Ammon's horn (tissue), 1 donor: ENCODE data around the gene RNF111.

Experiments used
- DNase-seq: peaks from one replicate; pipeline ENCODE4 v3.0.0-alpha.2; 2016; ENCODE audit warnings: low spot score

RNF111 gene

DNA sequence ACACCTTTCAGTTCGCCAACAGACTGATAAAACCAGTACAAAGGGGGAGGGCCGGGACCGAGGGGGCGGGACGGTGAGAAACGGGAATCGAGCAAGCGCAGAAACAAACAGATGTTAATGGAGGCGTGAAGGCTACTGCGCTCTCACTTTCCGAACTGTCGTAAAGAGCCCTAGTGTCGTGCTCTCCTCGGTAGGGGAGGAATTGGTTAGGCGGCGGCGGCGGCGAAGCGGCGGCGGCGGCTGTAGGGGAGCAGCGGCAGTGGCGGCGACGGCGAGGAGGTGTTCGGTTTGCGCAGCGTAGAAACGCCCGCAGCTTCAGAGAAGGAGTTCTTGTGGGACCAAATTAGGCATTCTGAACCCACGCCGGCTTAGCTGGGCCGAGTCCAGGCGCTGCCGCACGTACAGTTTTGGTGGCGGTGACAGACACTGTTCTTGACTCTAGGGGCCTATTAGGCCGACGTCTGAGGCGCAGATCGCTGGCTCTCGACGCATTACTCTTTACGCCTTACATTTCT, at the start of gene RNF111:
Gene RNF111 (plus strand): TSS at position 173 of the 515 bp plus-strand sequence. CDS start 43,160 bp downstream, outside the sequence.
- DNase-seq = peak; percentile 96

DNA sequence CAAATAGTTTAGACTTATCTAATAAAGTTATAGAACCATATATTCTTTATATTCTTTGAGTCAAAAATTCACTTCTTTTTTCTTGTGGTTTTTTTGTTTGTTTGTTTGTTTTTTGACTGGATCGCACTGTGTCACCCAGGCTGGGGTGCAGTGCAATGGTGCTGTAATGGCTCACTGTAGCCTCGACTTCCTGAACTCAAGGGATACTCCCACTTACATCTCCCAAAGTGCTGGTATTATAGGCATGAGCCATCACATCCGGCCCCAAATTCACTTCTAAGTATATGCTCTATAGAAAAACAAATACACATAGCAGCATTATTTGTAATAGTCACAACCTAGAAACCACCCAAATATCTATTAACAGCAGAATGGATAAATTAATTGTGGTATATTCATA, 40.3 kb upstream of the RNF111 start:
- no peak for DNase-seq

DNA sequence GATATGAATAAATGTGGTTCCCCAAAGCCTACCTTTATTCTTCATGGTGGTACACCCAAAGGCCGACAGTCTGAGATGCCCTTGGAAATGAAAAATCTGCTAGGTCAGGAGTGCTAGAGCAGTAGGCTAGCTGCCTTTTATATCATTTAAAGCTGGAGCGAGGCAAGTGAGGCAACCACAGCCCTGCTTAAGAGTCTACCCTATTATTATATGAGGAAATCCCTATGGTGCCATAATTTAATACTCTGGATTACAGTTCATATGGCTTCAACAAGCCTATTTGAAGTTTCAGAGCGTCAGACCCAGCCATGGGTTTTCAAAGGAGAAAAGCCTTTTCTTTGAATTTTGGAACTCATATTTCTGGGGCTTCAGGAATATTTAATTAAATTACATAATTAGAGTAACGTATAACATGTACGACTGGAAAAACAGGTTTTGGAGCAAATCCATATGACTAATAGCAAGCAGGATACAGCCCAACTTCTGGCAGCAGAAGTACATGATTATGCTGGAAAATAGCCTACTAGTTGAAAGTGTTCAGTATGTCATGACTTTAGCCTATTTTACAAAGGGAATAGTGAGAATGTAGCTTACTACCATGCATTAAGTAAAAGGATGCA, 36.0 kb upstream of the RNF111 start:
- DNase-seq = no peak

DNA sequence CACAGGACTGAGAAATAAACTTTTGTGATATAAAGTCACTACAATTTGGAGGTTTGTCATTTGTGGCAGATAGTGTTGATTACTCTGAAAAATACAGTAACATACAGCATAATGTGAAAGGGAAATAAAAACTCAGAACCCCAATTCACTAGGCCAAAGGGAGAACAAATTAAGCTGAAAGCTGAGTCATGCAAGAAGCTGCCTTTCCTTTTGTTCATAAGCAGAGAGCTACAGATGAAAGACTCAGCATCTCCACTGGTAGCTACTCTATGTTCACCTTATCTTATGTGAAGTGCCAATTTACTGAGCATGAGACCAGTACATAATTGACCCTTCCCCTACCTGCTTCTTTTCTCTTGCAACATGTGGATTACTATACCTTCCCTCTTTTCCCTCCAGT, 34.7 kb upstream of the RNF111 start:
- DNase-seq = no peak

DNA sequence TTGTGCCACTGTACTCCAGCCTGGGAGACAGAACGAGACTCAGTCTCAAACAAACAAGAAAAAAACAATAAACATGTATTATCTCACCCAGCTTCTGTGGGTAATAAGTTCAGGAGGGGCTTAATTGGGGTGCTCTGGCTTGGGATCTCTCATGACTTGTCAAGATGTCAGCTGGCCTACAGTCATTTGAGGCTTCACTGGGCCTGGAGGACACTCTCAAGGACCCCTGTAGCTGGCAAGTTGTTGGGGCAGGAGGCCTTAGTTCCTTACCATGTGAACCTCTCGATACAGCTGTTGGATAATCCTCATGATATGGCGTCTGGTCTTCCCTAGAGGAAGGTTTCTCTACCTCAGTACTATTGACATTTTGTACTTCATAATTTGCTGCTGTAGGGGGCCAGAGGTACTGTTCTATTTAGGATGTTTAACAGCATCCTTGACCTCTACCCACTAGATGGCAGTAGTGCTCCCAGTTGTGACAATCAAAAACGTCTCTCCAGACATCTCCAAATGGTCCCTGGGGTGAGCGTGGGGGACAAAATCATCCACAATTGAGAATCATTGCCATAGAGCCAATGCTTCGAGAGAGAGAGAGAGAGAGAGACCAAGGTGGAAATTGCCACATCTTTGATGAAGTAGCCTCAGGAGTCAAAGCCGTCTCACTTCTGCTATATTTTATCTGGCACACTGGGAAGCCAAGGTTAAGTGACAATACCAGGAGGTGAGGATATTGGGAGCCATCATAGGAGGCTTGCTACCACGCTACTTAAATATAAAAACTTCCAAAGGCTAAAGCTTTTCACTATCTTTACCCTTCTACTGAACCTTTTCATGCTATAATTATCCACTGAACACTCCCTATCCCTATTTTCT, 30.1 kb upstream of the RNF111 start:
- DNase-seq = peak; percentile 70

DNA sequence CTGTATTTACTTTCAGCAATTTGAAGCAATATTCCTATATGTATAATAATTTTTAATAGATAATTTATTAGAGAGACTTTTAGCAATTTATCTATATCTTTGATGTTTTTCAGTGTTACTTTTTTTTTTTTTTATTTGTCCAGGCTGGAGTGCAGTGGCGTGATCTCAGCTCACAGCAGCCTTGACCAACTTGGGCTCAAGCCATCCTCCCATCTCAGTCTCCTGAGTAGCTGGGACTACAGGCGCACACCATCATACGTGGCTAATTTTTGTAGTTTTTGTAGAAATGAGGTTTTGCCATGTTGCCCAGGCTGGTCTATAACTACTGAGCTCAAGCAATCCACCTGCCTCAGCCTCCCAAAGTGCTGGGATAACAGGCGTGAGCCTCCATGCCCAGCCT, 28.7 kb upstream of the RNF111 start:
- no peak for DNase-seq

DNA sequence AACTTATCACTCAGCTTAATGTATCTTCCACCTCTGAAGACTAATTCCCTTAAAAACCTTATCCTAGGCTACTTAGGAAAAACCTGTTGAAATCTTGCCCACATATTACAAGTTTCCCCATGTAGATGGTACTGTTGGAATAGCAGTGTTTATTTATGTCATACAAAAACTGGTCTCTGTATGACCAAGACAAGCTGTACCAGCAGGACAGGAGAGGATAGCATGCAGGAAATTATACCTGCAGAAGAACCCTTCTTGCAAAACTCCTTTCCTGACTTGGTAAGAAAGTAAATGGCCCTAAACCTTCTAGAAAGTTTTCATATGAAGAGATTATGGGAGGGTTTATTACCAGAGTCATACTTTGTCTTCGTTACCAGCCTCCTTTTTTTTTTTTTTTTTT, 25.3 kb upstream of the RNF111 start:
- DNase-seq = no peak

DNA sequence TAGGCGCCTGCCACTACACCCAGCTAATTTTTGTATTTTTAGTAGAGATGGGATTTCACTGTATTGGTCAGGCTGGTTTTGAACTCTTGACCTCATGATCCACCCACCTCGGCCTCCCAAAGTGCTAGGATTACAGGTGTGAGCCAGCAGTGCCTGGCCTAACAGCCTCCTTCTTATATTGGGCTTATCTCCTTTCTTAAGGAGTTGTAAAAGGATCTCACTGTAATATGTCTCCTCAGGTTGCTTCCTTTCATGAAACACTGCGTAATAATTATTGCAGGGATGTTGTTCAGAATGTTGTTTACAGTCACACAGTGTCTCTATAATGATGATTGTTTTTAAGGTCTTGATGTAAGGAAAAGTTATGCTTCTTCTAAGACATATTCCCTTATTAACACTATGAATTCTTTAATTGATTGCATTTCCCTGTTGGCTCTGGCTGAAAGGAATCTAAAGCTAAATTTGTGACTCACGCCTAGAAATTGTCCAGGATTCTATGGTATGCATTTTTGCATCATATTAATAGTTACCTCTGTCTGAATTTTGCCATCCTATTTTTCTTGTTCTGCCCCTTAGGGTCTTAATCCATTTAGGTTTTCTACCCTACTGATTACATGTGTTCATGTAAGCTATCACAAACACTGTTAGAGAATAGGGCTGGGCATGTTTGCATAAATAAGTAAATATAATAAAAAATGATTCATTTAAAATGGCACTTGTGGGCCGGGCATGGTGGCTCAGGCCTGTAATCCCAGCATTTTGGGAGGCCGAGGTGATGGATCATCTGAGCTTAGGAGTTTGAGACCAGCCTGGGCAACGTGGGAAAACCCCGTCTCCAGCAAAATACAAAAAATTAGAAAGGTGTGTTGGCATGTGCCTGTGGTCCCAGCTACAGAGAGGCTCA, 24.5 kb upstream of the RNF111 start:
- no peak for DNase-seq

DNA sequence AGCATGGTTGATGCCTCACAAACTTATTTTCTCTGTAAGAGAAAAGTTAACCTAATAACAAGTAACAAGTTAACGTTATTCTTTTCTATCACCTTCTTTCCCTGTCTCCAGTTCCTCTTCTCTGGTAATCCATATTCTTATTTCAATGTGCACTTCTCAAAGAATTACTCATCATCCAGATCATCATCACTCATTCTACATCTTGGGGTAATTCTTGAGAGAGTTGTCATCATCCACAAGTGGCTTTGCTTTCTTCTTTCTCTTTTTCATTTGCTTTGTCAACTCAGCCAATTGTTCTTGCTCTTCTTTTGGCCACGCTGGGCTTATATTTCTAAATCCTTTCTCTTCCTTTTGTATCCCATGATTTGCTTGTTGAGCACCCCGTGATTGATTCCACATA, 20.8 kb upstream of the RNF111 start:
- DNase-seq = no peak

DNA sequence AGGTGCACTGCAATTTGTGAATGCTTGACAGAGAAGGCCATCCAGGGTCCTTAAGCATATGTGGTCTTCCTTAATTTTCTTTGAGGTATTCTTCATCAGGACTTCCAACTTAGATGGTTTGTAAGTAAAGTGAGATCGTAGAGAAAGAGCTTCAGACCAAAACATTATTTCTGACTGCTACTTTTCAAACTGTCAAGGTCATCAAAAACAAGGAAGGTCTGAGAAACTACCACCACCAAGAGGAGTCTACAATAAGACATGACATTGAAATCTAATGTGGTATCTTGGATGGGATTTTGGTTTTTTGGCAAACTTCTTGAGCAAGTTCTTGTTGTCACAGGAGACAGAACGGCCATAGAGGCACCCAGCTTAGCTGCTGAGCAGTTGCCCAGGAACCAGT, 20.0 kb upstream of the RNF111 start:
- no peak for DNase-seq

DNA sequence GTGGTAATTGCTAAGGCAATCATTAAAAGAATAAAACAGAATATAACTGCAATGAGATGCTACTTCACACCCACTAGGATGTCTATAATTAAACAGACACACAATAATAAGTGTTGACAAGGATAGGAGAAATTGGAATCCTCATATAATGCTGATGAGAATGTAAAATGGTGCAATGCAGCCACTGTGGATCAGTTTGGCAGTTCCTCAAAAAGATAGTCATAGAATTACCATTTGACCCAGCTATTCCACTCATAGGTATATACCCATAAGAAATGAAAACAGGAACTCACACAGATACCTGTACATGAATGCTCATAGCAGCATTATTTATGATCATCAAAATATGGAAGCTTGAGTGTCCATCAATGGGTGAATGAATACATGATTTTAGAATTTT, 9.6 kb upstream of the RNF111 start:
- DNase-seq = no peak

DNA sequence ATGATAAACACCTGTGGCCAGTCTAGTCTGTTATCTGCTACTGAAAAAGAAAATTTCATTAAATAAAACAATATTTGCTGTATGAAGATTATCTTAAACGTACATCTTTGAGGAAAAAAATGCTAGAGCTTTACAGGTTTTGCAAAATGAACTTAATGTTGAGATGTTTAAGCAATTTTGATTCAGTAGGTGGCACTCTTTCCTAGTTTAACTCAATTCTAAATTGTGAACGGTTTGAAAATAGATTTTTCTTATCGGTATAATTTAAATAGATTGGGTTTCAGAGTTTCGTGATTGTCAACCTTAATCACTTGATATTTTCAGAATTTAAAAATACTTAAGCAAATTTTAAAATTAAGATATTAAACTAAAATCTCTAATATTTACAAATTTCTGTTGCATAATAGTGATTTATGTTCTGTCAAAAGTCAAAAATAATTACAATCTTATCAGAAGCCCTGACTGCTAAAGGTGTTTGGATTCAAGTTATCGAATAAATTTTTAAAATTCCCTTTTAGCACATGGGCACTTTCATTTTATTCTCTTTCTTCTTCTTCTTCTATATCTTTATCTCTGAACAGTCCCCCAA, 7.0 kb upstream of the RNF111 start:
- DNase-seq = peak; percentile 41

DNA sequence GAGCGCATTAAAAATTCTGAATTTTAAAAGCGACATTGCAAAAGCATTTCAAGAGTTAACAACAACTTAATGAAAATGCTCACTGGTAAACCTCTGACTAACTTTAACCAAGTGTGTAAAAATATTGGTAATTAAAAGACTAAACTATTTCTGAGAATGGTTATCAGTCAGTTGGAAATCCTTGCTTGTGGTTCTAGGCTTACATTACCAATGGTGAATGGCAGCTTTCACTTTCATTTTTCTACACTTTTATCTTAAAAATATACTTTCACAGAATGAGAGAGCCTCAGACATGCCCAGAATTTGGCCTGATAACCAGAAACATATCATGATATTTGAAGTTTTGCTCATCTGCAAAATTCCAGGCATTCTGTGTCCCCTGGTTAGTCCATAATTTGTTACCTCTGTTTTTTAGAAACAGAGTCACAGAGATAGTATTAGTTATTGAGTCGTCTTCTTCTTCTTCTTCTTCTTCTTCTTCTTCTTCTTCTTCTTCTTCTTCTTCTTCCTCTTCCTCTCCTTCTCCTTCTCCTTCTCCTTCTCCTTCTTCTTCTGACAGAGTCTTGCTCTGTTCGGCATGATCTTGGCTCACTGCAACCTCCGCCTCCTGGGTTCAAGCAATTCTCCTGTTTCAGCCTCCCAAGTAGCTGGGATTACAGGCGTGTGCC, 5.5 kb upstream of the RNF111 start:
- DNase-seq = no peak

DNA sequence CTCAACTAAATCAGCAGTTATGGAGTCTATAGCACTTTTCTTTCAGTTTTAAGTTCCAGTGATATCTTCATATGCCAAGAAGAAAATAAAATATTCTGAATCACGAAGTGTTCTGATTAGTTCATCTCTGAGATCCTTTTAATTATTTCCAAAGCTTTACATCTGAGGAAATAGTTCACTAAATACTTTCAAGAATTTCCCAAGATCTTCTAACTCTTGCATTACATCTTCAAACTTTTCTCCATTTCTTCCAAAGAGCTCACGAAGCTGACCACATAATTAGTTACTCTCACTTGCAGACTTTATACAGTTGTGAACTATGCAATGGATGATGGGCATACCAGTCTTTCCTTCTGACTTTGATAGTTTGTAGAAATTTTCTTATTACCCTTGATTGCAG, 4.2 kb upstream of the RNF111 start:
- no peak for DNase-seq

DNA sequence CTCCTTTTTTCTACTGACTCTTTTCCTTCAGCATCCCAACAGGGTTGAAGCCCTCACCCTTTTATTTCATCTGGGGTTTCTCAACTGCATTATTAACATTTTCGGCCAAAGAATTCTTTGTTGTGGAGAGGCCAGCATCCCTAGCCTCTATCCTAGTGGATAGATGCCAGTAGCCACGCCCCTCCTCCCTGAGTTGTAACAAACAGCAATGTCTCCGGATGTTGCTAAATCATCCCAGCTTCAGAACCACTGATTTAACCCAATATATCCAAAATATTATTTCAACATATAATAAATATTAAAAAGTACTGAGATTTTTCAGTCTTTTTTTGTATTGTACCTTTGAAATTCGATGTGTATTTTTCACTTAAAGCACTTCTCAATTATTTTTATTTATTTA, 2.0 kb upstream of the RNF111 start:
- no peak for DNase-seq

DNA sequence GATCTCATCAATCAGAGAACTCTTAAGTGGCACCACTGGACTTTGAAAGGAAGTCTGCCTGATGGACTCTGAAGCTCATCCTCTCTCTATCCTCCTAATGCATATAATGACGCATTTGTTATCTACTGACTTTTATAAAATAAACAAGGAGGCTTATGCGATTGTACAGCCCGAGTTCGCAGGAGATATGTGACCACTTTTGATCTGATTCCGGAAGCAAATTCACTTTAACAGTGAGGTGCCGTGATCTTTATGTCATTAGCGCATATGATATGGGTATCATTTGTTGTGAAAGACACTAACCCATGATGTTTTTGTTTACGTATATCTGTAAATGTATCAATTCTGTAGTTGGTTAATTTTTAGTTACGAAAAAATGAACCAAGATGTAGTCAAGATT, 427 bp upstream of the RNF111 start:
- peak; percentile 17 for DNase-seq

DNA sequence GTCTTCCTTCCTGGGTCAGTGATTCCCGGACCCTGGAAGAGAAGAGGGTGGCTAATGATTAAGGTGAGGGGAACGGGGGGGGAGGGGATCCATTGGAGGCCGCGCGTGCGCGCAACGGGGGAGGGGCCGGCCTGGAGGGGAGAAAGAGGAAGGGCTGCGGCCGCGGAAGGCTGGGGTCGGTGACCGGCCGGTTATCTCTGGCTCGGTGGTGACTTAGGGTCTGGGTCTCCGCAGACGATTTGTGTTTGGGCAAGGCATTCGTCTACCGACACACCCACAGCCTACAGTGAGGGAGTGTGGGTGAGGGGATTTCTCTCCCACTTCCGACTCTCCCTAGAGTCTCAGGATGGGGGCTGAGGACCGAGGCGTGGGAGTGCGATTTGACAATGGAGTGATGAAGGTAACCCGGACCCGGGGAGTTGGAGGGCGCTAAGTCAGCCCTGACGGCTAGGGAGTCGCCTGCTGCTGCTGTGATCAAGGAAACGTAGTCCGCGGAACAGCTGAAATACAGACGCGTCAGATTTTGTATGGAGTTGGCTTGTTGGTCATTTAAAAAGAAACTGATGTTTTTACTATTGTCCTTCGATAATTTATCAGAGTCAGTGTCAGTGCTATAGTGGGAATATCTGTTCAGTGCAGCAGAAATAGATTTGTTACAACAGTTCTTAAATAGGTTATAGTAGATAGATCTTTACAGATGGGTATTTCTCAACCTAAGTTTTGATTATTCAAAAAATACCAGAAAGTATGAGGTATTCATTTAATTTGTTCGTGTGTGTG, 733 bp downstream of the RNF111 start:
- peak; percentile 69 for DNase-seq

DNA sequence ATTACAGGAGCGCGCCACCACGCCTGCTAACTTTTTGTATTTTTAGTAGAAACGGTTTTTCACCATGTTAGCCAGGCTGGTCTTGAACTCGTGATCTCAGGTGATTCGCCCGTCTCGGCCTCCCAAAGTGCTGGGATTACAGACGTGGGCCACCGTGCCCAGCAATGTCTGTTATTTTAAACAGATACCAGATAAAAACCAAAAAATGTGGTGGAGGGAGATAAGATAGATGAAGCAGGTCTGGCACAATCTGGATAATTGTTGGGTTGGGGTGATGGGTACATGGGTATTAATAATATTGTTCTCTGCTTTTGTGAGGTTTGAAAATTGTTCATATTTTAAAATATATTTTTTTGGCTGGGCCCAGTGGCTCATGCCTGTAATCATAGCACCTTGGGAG, 4.7 kb downstream of the RNF111 start:
- no peak for DNase-seq

DNA sequence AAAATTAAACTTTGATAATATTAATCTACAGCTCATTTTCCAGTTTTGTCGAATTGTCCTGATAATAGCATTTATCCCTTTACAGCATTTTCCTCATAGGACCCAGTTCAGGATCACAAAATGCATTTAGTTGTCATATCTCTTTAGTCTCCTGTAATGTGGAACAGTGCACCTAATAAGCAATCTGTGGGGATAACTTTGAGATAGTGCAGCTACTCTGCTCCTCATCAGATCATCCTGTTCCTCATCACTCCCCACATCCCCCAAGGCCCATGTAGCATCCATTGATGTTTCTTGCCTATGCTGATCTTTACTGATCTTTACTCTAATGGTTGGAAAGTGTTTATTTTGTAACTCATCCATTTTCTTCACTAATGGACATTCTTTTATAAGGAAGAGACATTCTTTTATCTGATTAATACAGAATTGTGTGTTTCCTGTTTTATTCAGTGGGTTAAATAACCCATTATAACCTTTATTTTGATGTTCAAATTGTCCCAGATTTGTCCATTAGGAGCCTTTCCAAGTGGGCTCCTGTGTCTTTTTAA, 7.5 kb downstream of the RNF111 start:
- DNase-seq = no peak

DNA sequence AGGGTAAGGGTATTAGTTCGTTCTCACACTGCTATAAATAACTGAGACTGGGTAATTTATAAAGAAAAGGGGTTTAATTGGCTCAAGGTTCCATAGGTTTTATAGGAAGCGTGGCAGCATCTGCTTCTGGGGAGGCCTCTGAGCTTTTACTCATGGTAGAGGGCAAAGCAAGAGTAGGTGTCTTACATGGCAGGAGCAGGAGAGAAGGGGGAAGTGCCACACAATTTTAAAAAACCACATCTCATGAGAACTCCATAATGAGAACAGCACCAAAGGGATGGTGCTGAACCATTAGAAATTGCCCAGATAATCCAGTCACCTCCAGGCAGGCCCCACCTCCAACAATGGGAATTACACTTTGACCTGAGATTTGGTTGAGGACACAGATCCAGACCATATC, 12.2 kb downstream of the RNF111 start:
- DNase-seq = no peak
